Subcutaneous adipose tissue (tissue), 4 donors: Measurements from ENCODE around the gene PIP5K1C. TPM values are rescaled to one million over a fixed set of nuclear protein-coding genes. Genes with fewer than 3 reads are reported as not detected.

Experiments
- CTCF ChIP-seq: fragments of 450-650 bp; IDR thresholded peaks from one replicate; pipeline ENCODE4 v1.5.1; 2016; ENCODE audit warnings: low read depth, mild to moderate bottlenecking, control low read depth, antibody characterized with exemption, moderate library complexity
- total RNA-seq, 4 donors: library from RNA; depleted of rRNA; stranded (reverse); fragments of >200 nt; gene quantifications; one replicate each; pipeline ENCODE4 v1.1.0, GENCODE V29; 2016

PIP5K1C gene
- total RNA-seq: 10 to 100 TPM; 10.1 to 25.4 (median 13.7) TPM

- TF ChIP-seq CTCF: no peak
These were observed at the start of gene PIP5K1C for GRCh38 chr19:3700242-3701032. PIP5K1C (minus strand) TSS chr19:3700468; CDS start chr19:3700390, 78 bp downstream.

GRCh38 chr19:3748965-3749364 is 48.7 kb upstream of the PIP5K1C start:
- TF ChIP-seq CTCF: no peak

- no peak for TF ChIP-seq CTCF
These were observed 46.2 kb upstream of the PIP5K1C start for GRCh38 chr19:3746371-3747056.

GRCh38 chr19:3745363-3746045 is 45.2 kb upstream of the PIP5K1C start:
- TF ChIP-seq CTCF: no peak

GRCh38 chr19:3743486-3743885 is 43.2 kb upstream of the PIP5K1C start:
- no peak for TF ChIP-seq CTCF

- TF ChIP-seq CTCF: no peak
These were observed 40.2 kb upstream of the PIP5K1C start for GRCh38 chr19:3740431-3740830.
